WERI-Rb-1 (cell line): Measurements from ENCODE around the gene RHOT2.
A peak's percentile ranks its signal among the peaks of the same experiment; 100 is the strongest.

Source experiments
- DNase-seq: peaks from one replicate; pipeline ENCODE4 v3.0.0-alpha.2; 2020
- H3K27ac ChIP-seq: fragments of 250-450 bp; sonication (Bioruptor Pico); 2 replicates; pipeline ENCODE4 v1.5.1; 2020; ENCODE audit warnings: mild to moderate bottlenecking, moderate library complexity
- H3K27me3 ChIP-seq: fragments of 250-450 bp; sonication (Bioruptor Pico); 2 replicates; pipeline ENCODE4 v1.5.1; 2021; ENCODE audit warnings: mild to moderate bottlenecking, low read depth, moderate library complexity; ENCODE audit not compliant: insufficient read depth, severe bottlenecking
- H3K36me3 ChIP-seq: fragments of 250-450 bp; sonication (Bioruptor Pico); 2 replicates; pipeline ENCODE4 v1.5.1; 2020; ENCODE audit warnings: mild to moderate bottlenecking, moderate library complexity
- H3K4me3 ChIP-seq: 2 replicates; pipeline ENCODE4 v1.5.1; 2011; ENCODE audit warnings: low read depth, mild to moderate bottlenecking, control low read depth, low read length
- H3K9me3 ChIP-seq: fragments of 250-450 bp; sonication (Bioruptor Pico); 2 replicates; pipeline ENCODE4 v1.5.1; 2021; ENCODE audit warnings: mild to moderate bottlenecking, moderate library complexity; ENCODE audit not compliant: severe bottlenecking
- TF ChIP-seq, protein P1 (sequence below): IDR thresholded peaks from 2 replicates; pipeline ENCODE4 v1.5.1; 2011; ENCODE audit warnings: low read depth, mild to moderate bottlenecking, control low read depth, inconsistent platforms, low read length

RHOT2 gene

DNA sequence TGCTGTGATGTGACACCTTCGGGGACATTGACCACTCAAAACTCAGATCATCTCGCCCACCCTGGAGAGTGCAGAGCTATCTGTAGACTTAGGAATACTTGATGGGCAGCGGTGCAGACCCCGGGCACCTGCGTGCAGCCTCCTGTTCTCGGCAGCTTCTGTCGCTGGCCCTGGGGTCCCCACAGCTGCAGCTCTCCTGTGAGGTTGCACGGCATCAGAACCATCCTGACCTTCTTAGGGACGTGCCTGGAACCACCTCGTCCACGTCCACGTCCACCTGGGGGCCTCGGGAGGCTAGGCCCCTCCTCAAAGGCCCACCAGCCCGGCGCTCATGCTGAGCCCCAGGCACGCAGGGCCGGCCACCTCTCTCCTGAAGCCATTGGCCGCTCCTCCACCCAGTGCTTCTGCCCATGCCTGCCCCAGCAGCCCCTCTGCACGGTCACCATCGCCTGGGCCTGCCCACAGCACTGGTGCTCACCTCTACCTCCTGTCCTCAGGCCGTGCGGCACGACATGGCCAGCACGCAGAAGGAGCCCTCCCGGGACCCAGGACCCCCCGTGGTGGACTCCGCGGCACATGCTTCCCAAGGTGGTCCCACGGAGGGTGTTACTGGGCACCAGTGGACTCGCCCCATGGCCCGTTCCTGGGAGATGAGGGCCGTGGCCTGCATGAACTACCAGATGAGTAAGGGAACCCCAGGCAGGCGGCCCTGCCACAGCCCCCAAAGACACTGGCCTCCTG lies 39.4 kb upstream of the RHOT2 start:
- Histone ChIP-seq H3K27ac (peak overlapping the region; percentile 96), H3K36me3 (peaks cover 45% of the 10 kb centered on the region), H3K4me3 (no peak overlapping the region), H3K9me3 (no peaks in the 10 kb centered on the region), H3K27me3 (no peaks in the 10 kb centered on the region)
- TF ChIP-seq, protein P1, sequence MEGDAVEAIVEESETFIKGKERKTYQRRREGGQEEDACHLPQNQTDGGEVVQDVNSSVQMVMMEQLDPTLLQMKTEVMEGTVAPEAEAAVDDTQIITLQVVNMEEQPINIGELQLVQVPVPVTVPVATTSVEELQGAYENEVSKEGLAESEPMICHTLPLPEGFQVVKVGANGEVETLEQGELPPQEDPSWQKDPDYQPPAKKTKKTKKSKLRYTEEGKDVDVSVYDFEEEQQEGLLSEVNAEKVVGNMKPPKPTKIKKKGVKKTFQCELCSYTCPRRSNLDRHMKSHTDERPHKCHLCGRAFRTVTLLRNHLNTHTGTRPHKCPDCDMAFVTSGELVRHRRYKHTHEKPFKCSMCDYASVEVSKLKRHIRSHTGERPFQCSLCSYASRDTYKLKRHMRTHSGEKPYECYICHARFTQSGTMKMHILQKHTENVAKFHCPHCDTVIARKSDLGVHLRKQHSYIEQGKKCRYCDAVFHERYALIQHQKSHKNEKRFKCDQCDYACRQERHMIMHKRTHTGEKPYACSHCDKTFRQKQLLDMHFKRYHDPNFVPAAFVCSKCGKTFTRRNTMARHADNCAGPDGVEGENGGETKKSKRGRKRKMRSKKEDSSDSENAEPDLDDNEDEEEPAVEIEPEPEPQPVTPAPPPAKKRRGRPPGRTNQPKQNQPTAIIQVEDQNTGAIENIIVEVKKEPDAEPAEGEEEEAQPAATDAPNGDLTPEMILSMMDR = no peak
- no peak for DNase-seq

DNA sequence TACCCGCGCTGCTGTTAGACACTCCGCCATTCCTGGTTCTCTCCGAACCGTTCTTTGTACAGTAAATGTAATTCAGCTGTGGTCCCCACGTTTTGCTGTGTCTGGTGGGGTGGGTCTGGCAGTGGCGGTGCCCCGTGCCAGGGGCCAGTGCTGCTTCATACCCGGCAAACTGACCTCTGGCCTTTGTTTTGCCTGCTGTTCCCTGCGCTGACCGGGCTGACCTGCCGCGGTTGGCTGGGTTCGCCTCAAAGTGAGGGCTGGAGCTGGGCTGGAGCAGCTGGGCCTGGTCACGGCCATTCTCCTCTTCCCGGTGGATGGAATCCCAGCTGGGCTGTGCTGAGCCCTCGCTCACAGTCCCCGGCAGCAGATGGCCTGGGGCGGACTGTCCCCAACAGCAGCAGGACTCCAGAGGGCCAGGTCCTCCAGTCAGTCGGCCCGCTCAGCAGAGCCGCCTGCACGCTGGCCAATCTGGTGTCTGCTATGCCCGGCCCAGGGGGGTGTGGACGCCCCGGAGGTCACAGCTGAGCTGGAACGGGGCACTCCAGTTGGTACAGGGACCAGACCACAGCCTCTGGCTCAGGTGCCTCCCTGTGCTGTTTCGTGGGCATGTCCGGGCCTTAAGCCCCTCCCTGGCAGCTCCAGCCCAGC lies 38.6 kb upstream of the RHOT2 start:
- no peaks in the 10 kb centered on the region for H3K27me3 ChIP-seq
- TF ChIP-seq, protein P1 = no peak
- no peaks in the 10 kb centered on the region for H3K9me3 ChIP-seq
- DNase-seq = peak; percentile 94
- H3K4me3 ChIP-seq = peak overlapping the region; percentile 7
- H3K27ac ChIP-seq = peak overlapping the region; percentile 96
- peaks cover 53% of the 10 kb centered on the region for H3K36me3 ChIP-seq

DNA sequence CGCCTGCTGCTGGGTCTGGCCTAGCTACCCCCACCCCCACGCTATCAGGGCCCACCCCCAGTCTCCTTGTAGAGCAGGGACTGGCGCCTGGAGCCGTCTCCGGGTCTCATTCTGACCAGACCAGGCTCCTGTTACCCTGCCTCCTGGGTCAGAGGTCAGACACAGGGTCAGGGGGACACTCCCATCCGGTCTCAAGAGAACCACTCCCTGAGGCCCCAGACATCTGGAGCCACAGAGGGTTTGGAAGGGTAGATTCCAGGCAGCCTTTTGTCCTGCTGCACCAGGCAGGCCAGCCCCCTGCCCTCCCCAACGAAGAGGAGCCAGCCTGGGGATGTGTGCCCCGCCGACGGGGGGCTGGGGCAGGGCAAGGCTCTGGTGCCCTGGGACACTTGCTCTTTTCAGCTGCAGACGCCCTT lies 38.1 kb upstream of the RHOT2 start:
- Histone ChIP-seq H3K4me3 (no peak overlapping the region), H3K27ac (peak overlapping the region; percentile 96), H3K9me3 (no peaks in the 10 kb centered on the region), H3K36me3 (peaks cover 57% of the 10 kb centered on the region), H3K27me3 (no peaks in the 10 kb centered on the region)
- no peak for DNase-seq
- TF ChIP-seq, protein P1 = no peak

DNA sequence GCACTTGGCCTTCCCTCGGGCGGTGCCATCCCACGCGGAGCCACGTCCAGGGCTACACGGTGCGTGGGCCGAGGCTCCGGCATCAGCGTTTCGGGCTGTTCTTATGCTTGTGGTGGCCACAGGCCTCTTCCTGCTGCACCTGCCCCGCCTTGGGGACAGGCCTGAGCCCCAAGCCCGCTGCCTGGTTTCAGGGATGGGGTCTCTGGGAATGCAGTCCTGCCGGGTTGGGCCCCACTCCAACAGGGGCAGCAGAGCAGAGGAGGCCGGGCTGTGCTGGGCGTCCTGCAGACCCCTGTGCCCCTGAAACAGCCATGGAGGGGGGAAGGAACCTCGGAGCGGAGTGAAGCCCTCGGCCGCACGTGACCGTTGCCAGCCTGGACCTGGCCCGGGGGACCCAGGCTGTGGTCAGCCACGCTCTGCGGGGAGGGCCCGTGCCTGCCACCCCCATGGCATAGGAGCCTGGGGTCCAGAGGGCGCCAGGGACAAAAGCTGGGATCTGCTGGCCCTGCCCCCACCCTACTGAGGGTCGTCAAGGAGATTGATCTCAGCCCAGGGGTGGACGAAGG lies 37.6 kb upstream of the RHOT2 start:
- H3K27ac ChIP-seq = peak overlapping the region; percentile 96
- TF ChIP-seq, protein P1 = no peak
- H3K4me3 ChIP-seq = no peak overlapping the region
- H3K9me3 ChIP-seq = no peaks in the 10 kb centered on the region
- peaks cover 57% of the 10 kb centered on the region for H3K36me3 ChIP-seq
- DNase-seq = no peak
- H3K27me3 ChIP-seq = no peaks in the 10 kb centered on the region

DNA sequence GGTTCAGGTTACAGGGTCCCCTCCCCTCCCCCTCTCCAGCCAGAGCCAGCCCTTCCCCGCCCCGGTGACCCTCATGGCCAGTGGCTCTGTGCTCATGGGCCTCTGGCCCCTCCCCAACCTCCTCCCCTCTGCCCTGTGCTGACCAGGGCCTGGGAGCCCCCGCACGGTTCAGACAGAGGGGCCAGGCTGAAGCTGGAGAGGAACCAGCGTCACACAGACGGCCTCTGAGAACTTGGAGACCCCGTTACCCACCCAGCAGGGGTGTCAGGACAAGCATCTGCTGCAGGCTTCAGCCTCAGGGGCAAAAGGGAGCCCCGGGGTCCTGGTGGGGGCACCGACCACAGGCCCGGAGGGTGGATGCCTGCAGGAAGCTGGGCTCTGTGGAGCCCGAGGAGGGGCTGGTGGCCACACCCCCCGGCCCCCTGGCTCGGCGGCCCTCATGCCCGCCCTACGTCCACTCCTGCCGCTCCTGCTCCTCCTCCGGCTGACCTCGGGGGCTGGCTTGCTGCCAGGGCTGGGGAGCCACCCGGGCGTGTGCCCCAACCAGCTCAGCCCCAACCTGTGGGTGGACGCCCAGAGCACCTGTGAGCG lies 37.0 kb upstream of the RHOT2 start, which contains the start of gene WFIKKN1:
WFIKKN1 (plus strand) TSS at position 171 of the 591 bp plus-strand sequence; CDS start at position 440, 269 bp downstream.
- no peak for DNase-seq
- Histone ChIP-seq H3K27ac (peak within 1 kb of the TSS; percentile 96), H3K9me3 (no peaks in the 10 kb centered on the region), H3K36me3 (peaks cover 55% of the 10 kb centered on the region), H3K4me3 (no peak within 1 kb of the TSS), H3K27me3 (no peaks in the 10 kb centered on the region)
- TF ChIP-seq, protein P1 = no peak
